HG03558 (cell line): Measurements from ENCODE around the gene SCGB1A1.

Experiments
- ATAC-seq: cut with Tn5 transposase; IDR thresholded peaks from one replicate; pipeline ENCODE4 v1.9.1; 2021; ENCODE audit warnings: moderate number of reproducible peaks; ENCODE audit not compliant: unreplicated experiment; ENCODE audit errors: extremely low read depth

The SCGB1A1 gene

DNA sequence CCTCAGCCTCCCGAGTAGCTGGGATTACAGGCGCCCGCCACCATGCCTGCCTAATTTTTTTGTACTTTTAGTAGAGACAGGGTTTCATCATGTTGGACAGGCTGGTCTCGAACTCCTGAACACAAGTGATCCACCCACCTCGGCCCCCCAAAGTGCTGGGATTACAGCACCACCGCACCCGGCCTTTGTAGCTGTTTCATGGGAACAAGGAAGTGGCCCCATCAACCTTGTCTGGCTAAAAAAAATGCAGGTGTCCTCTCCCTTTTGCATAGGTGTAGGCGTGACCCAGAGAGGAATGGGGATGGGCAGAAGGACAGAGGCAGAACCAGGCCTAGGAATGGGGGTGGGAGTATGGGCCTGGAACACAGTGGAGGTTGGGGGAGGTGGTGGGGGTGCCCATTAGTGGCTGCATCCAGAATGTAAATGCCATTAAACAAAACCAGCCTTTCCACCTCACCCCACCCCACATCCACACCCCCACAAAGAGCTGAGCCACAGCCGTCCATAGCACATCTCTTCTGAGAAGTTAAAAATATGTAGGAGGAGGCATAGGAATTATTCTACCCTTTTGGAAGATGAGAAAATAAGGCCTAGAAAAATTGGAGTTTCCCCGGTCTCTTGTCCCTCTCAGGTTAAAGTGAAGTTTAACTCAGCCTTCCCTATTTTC is 22.8 kb upstream of the SCGB1A1 start:
- ATAC-seq: no peak

DNA sequence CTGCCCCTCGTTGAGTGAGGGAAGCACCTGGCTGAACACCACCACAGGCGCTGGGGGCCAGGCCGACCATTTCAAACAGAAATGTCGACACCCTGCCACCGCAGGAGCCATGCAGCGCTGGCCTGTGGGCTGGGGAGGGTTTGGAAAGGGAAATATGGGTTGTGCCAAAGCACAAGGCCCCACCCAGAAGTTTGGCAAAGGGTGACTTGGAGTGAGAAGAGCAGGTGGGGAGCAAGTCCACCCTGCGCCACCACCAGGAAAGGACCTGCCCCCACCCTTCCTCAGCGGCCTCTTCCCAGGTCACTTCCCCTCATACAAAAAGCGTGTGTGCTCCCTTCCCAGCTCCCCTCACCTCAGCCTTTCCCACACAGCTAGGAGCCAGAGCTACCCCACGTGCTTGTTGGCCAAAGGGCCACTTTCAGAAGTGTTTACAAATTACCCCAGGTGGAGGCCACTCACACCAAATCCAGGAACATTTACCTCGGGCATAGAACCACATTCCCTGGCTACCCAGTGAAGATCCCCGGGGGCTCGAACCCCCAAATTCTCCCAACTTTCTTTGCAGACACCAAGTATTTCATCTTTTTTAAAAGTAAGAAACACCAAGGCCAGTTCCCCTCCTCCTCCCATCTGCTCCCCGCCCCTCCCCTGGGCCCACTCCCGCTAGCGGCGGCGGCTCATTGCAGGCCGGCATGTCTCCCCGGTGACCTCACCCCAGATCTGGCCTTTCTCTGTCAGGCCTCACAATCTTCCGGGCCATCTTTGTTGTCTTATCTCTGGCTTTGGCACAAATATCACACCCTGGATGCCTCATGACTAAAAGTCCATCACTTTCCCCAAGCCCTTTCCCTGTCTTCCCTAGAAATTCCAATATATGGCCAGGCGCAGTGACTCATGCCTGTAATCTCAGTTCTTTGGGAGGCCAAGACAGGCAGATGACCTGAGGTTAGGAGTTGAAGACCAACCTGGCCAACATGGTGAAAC is 20.5 kb upstream of the SCGB1A1 start:
- ATAC-seq: no peak

DNA sequence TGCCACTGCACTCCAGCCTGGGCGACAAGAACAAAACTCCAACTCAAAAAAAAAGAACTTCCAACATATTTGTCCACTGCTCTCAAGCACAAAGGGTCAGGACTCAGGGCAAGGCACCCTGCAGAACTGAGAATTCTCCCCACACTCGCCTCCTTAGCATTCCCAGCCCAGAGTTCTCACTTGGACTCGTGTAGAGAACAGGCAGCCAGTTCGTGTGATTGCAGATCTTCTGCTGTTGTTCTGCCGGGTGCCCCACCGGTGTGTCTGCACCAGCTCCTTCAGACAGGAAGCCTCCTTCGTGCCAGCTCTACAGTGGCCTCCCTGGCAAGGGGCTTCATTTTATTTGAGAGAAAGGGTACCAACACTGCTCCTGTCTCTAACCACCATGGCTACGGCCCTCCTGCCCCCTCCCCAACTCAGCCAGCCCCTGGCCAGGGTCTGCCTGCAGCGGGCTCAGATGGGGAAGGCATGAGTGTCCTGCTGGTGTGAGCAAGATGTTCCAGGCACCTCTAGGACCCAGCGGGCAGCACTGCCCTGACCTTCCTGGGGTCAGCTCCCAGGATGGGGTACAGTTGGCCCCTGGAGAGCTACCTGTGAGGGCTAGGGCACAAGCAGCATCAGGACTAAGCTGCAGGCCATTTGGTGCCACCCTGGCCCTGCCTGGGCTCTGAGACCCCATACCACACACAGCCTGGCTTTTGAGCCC is 19.5 kb upstream of the SCGB1A1 start:
- ATAC-seq: no peak

DNA sequence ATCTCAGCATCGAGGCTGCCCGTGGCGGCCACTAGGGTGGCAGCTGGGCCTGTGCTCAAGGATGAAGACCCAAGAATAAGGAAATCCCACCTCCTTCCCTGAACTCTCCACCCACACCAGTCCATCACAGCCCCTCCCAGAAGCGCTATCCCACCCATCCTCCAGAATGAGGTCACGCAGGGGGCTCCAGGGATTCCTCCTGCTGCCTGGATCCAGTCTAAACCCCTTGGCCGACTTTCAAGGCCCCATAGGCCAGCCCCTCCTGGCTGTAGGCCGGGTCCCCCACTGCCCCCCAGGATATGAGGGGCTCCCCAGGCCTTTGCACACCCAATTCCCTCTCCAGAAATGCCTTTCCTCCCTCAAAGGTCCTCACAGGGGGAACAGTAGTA is 19.0 kb upstream of the SCGB1A1 start:
- ATAC-seq: no peak

DNA sequence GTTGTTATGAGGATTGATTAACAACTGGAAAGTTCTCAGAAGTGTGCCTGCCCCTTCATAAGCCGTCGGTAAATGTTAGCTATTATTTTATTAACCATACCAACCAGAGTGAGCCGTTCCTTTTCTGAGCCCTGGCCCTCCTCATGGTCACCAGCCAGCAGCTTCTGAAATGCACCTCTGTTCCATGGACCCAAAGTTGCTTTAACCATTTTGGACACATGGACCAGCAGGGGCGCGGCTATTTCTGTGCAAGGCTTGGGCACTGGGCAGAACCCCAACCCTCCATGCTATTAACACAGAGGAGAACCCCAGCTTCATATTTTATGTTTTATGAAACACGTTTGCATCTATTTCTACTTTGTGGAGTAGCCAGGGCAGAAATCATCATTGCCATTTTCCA is 18.6 kb upstream of the SCGB1A1 start:
- no peak for ATAC-seq

DNA sequence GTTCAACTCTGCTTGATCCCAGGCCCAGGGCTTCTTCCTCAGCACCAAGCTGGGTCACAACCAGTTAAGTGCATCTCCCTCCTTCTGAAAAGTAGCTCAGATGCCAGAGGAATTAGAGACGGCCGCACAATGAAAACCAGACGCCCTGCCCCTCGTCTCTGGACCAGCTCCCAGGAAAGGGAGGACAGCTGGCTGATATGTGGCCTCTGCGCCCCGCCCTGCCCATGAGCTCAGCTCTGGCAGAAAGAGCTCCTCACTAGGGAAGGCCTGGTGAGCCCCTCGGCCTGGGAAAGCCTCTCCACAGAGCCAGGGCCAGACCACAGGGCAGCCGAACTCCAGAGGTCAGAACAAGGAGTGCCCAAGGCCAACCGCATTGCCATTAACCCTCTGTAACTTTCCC is 18.1 kb upstream of the SCGB1A1 start:
- no peak for ATAC-seq

DNA sequence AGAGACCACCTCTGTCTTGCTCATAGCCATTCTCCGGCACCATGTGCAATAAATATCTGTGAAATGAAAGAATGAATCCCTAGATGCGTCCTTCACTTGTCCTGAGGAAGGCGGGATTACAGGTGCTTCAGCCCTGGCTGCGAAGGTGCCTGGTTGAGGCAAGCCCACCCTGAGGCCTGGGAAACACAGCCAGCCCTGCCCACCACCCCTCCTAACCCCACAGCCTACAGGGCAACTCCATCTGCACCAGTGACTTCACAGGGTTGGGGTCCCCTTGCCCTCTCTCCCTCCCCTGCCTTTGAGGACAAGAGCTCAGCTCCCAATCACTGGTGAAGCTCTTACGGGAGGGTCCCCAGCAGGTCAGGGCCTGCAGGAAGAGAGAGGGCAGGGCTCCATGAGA is 17.5 kb upstream of the SCGB1A1 start:
- ATAC-seq: no peak

DNA sequence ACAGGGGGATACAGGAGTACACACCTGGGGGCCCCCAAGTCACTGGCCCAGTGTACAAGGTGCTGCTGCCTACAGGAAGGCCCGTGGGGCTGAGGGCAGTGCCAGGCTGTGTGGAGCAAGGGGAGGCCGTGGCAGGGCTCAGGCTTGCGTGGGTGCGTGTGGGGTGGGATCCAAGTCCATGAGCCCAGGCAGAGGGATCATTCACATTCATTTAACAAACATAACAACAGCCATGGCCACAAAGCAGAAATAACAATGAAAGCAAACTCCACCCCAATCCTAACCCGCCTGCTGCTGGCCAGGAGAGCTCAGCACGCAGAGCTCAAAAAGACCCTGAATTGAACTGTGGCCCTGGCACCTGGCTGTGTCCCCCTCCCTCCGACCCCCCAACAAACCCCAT is 17.0 kb upstream of the SCGB1A1 start:
- ATAC-seq: no peak

DNA sequence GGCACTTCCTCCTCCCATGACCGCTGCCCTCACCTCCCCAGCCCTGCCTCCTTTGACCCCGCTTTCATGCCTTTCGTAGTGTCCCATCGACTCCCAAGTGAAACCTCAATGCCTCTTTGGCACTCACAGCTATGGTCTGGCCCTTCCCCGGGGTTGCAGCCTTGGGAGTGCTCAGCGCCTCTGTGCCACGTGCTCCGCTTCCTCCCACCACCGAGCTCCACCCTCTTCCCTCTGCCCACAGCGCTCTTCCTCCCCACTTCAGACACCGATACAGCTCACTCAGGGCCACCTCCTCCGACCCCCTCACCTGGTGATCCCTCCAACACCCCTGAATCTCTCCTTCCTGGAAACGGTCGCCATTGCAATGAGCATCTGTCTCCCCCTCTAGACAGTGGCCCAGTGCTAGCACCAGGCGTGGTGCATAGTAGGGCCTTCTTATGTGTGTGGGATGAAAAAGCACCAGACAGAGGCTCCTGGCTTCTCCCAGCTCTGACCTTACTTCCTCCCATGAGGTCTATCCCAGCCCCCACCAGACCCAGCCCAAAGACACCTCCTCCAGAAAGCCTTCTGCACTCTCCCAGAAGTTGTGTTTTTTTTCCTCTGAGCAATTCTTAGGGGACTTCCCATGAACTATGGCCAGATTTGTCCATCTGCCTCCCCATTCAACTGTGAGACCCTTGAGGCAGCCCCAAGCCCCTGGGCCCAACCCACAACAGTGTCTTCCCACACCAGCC is 16.4 kb upstream of the SCGB1A1 start:
- no peak for ATAC-seq

DNA sequence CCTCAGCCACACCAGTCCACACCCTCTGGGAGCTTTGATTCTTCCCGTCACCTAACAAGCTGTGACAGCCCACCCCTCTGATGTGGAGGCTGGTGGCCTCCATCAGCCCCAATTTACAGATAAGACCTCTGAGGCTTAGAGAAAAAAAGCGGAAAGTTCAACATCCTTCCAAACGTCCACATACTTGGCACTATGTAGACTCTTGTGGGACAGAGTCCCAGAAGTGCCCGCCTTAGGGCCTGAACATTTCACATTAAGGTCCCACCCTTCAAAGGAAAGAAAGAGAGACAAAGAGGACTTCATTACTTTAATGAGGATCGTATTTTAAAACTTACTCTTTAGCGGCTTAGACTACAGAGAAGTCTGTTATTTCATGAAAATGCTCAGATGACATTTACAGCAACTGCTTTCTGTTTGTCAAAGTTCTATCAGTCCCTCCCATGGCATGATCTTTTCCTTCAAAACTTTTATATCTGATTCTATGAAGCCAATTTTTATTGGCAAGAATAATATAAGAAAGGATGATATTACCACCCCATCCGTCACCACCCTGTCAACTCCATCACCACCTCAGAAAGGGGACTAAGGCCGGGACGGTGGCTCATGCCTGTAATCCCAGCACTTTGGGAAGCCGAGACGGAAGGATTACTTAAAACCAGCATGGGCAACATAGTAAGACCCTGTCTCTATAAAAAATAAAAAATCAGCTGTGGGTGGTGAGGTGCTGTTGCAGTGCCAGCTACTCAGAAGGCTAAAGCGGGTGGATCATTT is 15.7 kb upstream of the SCGB1A1 start:
- ATAC-seq: no peak

DNA sequence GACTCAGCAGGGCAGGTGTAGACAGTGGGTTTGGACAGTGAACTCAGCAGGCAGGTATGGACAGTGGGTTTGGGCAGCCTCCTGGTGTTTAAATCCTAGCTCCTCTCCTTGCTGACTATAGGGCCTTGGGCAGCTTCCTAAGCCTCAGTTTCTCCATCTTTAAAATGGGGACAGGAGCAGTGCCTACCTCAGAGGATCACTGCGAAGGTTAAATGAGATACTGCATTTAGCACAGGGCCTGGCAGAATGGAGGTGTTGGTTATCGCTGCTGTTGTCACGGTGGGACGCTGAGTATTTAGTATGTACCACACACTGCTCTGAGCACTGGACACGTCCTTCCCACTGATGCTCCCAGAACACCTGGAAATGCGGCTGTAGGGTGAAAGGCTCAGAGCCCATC is 14.4 kb upstream of the SCGB1A1 start:
- no peak for ATAC-seq

DNA sequence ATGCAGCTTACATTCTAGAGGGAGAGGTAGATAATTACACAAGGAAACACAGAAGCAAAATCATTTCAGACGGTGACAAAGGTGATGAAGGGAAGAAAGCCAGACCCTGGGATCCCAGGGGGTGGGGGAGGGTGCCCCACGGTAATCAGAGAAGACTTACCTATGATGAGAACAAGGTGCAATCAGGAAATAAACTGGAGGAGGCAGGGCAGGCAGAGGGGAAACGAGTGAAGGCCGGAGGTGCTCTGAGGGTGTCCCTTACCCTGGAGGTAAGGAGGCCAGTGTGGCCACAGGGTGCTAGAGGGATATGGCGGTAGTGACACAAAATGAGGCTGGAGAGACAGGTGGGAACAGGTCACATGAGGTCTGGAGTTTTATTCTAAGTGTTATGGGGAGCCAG is 13.9 kb upstream of the SCGB1A1 start:
- ATAC-seq: no peak

DNA sequence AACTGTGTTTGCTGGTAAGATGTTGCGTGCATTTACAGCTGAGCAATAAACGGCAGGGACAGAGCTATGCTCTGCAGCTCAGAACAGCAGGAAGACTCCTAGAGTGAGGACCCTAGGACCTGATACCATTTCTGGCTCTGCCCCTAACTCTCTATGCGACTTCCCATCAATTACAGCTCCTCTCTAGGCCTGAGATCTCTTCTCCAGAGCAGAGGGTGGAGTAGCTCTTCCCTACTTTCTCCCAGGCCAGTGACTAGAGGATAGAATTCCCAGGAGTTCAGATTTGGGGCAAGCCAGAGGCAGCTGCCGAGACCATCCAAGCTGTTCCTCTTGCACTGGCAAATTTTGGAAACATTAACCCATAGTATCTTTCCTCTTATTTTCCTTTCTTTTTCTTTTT is 12.8 kb upstream of the SCGB1A1 start:
- no peak for ATAC-seq

DNA sequence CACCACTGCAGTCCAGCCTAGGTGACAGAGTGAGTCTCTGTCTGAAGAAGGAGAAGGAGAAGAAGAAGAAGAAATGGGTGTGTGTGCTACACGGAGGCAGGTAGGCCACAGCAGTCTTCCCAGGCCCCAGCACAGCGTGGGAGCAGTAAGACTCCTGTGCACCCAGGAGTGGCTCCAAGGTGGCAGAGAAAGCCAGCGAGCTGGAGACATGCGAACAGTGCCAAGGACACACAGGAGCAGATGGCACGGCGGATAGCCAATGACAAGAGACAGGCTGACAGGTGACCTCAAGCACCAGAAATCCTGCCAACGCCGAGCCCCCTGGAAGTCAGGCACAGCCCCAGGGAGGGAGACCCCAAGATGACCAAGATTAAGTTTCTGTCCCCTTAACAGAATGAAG is 9.0 kb upstream of the SCGB1A1 start:
- no peak for ATAC-seq

DNA sequence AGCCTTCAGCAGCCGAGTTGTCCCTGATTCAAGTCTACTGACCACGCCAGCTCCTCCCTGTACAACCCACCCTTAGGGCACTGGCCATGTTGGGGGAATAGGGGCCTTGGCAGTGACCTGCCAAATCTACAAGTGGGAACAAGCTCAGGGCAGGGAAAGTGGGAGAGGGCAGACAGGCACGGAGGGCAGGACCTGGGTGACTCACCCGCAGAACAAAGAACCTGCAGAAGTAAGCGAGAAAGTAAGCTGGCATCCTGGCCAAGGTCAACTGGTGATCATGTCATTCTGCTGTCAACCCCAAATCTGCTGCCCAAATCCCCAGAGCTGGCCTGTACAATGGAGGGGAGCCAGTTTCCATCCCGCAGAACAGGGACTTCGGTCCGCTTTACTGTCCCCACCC is 7.9 kb upstream of the SCGB1A1 start:
- no peak for ATAC-seq

DNA sequence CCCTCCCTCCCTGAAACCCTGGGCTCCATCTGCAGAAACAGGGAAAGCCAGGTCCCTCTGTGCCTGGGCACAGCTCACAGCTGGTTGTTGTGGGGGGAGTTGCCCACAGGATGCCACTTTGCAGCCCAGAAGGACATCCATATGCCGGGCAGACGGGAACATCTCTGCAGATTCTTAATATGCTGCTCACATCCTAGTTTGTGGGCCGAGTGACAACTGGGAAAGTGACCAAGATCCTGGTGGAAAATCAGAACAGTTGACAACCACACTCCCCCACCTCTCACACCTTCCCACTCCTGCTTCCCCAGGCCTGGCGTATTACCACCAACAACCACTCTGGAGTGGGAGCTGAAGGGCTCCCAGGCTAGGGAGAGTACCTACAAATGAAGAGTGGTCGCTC is 7.3 kb upstream of the SCGB1A1 start:
- ATAC-seq: no peak

DNA sequence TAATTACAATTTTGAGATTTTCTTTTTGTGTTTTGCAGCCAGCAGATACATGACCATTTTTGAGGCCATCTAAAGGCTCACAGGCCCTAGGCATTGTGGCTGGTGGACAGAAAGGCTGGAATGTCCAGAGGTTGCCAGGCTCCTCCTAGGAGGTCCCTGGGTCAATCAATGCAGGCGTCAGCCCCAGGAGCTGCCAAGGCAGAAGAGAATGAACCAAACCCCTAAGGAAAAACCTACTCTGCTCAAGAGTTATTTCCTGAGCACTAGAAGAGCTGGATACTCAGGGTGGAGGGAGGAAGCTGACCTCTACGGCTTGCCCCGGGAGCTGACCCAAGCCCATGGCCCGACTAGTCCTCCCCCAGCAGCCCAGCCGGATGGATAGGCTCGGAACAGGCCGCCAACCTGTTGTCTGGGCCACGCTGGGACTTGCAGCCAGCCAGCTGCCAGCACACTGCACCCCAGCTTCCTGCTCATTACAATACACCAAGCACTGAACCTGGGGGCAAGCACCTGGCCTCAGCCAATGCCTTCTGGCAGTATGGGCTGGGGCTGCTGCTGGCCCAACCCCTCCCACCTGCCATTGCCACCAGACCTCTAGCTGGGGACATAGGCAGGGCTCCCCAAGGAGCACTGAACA is 5.7 kb upstream of the SCGB1A1 start:
- no peak for ATAC-seq

DNA sequence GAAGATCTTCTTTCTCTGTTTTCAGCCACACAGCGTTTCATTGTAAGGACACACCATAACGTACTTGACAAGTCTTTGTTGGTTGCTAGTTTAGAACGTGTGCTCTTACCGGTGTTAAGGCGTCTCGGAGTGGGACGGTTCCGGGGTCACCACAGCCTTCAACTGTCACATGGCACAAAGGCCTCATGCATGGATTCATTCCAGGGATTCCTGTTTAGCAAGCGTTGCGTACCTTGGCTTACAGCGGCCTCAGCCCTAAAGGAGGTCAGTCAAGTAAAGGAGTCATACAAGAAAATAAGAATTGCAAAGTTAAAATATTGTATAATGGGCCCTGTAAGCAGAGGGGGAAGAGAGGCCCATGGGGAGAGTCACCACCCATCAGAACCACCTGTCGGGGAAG is 2.2 kb upstream of the SCGB1A1 start:
- no peak for ATAC-seq

DNA sequence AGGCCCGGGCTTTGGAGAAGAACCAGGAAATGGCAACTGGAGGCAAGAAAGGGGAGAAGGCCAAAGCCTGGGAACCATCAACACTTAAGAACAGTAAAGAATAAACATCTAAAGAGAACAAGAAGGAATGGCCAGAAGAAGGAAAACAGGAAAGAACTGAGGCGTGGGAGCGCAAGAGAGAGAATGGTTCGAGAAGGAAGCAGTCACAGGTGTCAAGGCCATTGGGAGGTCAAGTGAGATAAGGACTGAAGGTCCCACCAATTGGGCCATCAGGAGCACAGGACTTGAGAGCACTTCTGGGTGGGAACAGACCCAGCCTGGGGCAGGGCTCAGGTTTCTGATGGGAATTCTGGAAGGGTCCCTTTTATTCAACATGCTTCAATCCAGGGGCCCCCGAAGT is 697 bp upstream of the SCGB1A1 start:
- no peak for ATAC-seq
